ENCODE data around the gene MSX2. TPM values are rescaled to one million over a fixed set of nuclear protein-coding genes. Genes with fewer than 3 reads are reported as not detected.
"Not testable (repeated sequence)": the region's sequence is repeated elsewhere in the genome, so short reads cannot be mapped to it uniquely, and the experiment has no call there.

MSX2 gene
- total RNA-seq, 4 donors from 2014 or later = 0.44 to 1.3 (median 0.60) TPM; not detected in 1

DNA sequence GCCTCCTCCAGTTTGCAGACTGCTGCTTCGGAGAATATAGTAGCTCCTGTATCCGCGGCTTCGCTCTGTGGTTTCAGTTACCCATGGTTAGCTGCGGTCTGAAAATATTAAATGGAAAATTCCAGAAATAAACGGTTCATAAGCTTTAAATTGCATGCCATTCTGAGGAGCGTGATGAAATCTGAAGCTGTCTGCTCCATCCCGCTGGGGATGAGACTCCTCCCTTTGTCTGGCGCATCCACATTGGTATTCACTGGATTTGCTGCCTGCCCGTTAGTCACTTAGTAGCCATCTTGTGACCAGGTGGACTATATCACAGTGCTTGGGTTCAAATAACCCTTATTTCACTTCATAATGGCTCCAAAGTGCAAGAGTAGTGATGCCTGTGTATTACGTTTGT is 36.3 kb downstream of the MSX2 start:
- Histone ChIP-seq H3K27ac (no peak overlapping the region), H3K27me3 (no peaks in the 10 kb centered on the region), H3K4me3 (no peak overlapping the region), H3K4me1 (no peaks in the 10 kb centered on the region), H3K36me3 (no peaks in the 10 kb centered on the region), H3K9me3 (no peaks in the 10 kb centered on the region)
- TF ChIP-seq POLR2A (IDR thresholded peaks at IDR 0.05) (no peak), EP300 (IDR thresholded peaks at IDR 0.05) (no peak)
- TF ChIP-seq, protein P1, sequence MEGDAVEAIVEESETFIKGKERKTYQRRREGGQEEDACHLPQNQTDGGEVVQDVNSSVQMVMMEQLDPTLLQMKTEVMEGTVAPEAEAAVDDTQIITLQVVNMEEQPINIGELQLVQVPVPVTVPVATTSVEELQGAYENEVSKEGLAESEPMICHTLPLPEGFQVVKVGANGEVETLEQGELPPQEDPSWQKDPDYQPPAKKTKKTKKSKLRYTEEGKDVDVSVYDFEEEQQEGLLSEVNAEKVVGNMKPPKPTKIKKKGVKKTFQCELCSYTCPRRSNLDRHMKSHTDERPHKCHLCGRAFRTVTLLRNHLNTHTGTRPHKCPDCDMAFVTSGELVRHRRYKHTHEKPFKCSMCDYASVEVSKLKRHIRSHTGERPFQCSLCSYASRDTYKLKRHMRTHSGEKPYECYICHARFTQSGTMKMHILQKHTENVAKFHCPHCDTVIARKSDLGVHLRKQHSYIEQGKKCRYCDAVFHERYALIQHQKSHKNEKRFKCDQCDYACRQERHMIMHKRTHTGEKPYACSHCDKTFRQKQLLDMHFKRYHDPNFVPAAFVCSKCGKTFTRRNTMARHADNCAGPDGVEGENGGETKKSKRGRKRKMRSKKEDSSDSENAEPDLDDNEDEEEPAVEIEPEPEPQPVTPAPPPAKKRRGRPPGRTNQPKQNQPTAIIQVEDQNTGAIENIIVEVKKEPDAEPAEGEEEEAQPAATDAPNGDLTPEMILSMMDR (IDR thresholded peaks at IDR 0.05) = no peak
- WGBS, 2 donors = 92% methylated on average over 11 of the region's 11 CpGs
- DNase-seq (ENCODE audit: low spot score in 2 of 2) = no peak

- not testable (repeated sequence) for H3K27me3 ChIP-seq; DNase-seq (ENCODE audit: low spot score in 2 of 2); H3K4me1 ChIP-seq; H3K27ac ChIP-seq; H3K36me3 ChIP-seq; H3K9me3 ChIP-seq; H3K4me3 ChIP-seq
- 91 to 97% methylated on average over 2 of the region's 2 CpGs for WGBS, 2 donors
Observed at GRCh38 chr5:174761341-174761740, 37.0 kb downstream of the MSX2 start.

- 68 to 79% methylated on average over 10 of the region's 10 CpGs for WGBS, 2 donors
- Histone ChIP-seq H3K36me3 (no peaks in the 10 kb centered on the region), H3K9me3 (no peaks in the 10 kb centered on the region), H3K4me1 (no peaks in the 10 kb centered on the region), H3K4me3 (no peak overlapping the region), H3K27me3 (no peaks in the 10 kb centered on the region), H3K27ac (no peak overlapping the region)
- TF ChIP-seq, protein P1 (IDR thresholded peaks at IDR 0.05) = no peak
- TF ChIP-seq EP300 (IDR thresholded peaks at IDR 0.05) (no peak), POLR2A (IDR thresholded peaks at IDR 0.05) (no peak)
- DNase-seq (ENCODE audit: low spot score in 2 of 2) = no peak
Observed at GRCh38 chr5:174764309-174764708, 39.9 kb downstream of the MSX2 start.

- Histone ChIP-seq H3K4me1 (no peaks in the 10 kb centered on the region), H3K27ac (no peak overlapping the region), H3K4me3 (no peak overlapping the region), H3K36me3 (no peaks in the 10 kb centered on the region), H3K27me3 (no peaks in the 10 kb centered on the region), H3K9me3 (no peaks in the 10 kb centered on the region)
- TF ChIP-seq, protein P1 (IDR thresholded peaks at IDR 0.05) = no peak
- TF ChIP-seq POLR2A (IDR thresholded peaks at IDR 0.05) = no peak
- no peak for TF ChIP-seq EP300 (IDR thresholded peaks at IDR 0.05)
- no peak for DNase-seq (ENCODE audit: low spot score in 2 of 2)
- WGBS, 2 donors = 82 to 92% methylated on average over 18 of the region's 18 CpGs
Observed at GRCh38 chr5:174765540-174765939, 41.2 kb downstream of the MSX2 start.

GRCh38 chr5:174767670-174768069 is 43.3 kb downstream of the MSX2 start:
- Histone ChIP-seq H3K9me3 (peaks cover 0 to 7% (median 0%) of the 10 kb centered on the region in 4 donors), H3K4me1 (no peaks in the 10 kb centered on the region), H3K36me3 (no peaks in the 10 kb centered on the region), H3K4me3 (no peak overlapping the region), H3K27ac (no peak overlapping the region), H3K27me3 (no peaks in the 10 kb centered on the region)
- 56 to 57% methylated on average over 4 of the region's 4 CpGs for WGBS, 2 donors
- TF ChIP-seq EP300 (IDR thresholded peaks at IDR 0.05) (no peak), POLR2A (IDR thresholded peaks at IDR 0.05) (no peak)
- TF ChIP-seq, protein P1 (IDR thresholded peaks at IDR 0.05) = no peak
- no peak for DNase-seq (ENCODE audit: low spot score in 2 of 2)

GRCh38 chr5:174769005-174769404 is 44.6 kb downstream of the MSX2 start:
- no peaks in the 10 kb centered on the region for H3K36me3 ChIP-seq
- no peak overlapping the region for H3K4me3 ChIP-seq
- no peaks in the 10 kb centered on the region for H3K27me3 ChIP-seq
- no peak for DNase-seq (ENCODE audit: low spot score in 2 of 2)
- TF ChIP-seq POLR2A (IDR thresholded peaks at IDR 0.05) (no peak), EP300 (IDR thresholded peaks at IDR 0.05) (no peak)
- TF ChIP-seq, protein P1 (IDR thresholded peaks at IDR 0.05) = no peak
- H3K9me3 ChIP-seq = peaks cover 0 to 8% (median 0%) of the 10 kb centered on the region in 4 donors
- H3K4me1 ChIP-seq = no peaks in the 10 kb centered on the region
- WGBS, 2 donors = 92 to 96% methylated on average over 4 of the region's 4 CpGs
- H3K27ac ChIP-seq = no peak overlapping the region

All from tibial nerve (tissue), 4 donors.